IMR-90 (cell line): ENCODE measurements around the gene SV2B. TPM values are rescaled to one million over a fixed set of nuclear protein-coding genes. Genes with fewer than 3 reads are reported as not detected.

Source experiments
- ATAC-seq: fragments of 200-7000 bp; cut with Tn5 transposase; 2 replicates; pipeline ENCODE4 v1.9.1; 2020; ENCODE audit warnings: low read depth, mild to moderate bottlenecking, moderate library complexity
- BruUV-seq: library from RNA; stranded (reverse); fragments of 400-500 nt; replicated peaks from 2 replicates; lab custom pipeline; 2021; lab: Mats Ljungman, UMichigan
- CTCF ChIA-PET: fragments of 300-600 bp; formaldehyde crosslinking; extraction: SDS; loops from one replicate; lab custom pipeline; 2021; ENCODE audit warnings: antibody characterized with exemption; lab: Yijun Ruan, JAX
- POLR2A ChIA-PET: fragments of 300-600 bp; sonication (Branson Sonifier 250); formaldehyde crosslinking; loops from one replicate; lab custom pipeline; 2022; ENCODE audit warnings: antibody characterized with exemption; ENCODE audit not compliant: unreplicated experiment; lab: Charles Lee
- DNase-seq: peaks from one replicate; pipeline ENCODE4 v3.0.0; 2013
- H2AFZ ChIP-seq: replicated peaks from 2 replicates; pipeline ENCODE3; 2013; ENCODE audit warnings: low read length, mild to moderate bottlenecking; ENCODE audit not compliant: poor library complexity
- H2AK5ac ChIP-seq: 2 replicates; pipeline ENCODE4 v1.6.1; 2013; ENCODE audit warnings: low read depth, low read length, inconsistent platforms
- H2AK9ac ChIP-seq: replicated peaks from 2 replicates; pipeline ENCODE3; 2013; ENCODE audit warnings: mild to moderate bottlenecking, low read depth, low read length, moderate library complexity; ENCODE audit not compliant: poor library complexity
- H2BK120ac ChIP-seq: 2 replicates; pipeline ENCODE4 v1.6.1; 2013; ENCODE audit warnings: low read depth, low read length, inconsistent platforms
- H2BK15ac ChIP-seq: 3 replicates; pipeline ENCODE4 v1.6.1; 2013; ENCODE audit warnings: low read depth, low read length, inconsistent platforms
- H2BK20ac ChIP-seq: 2 replicates; pipeline ENCODE4 v1.6.1; 2013; ENCODE audit warnings: low read depth, mild to moderate bottlenecking, inconsistent platforms, low read length, moderate library complexity
- H2BK5ac ChIP-seq: 2 replicates; pipeline ENCODE4 v1.6.1; 2013; ENCODE audit warnings: mild to moderate bottlenecking, low read depth, low read length, inconsistent platforms; ENCODE audit not compliant: poor library complexity, severe bottlenecking
- H3K14ac ChIP-seq: replicated peaks from 2 replicates; pipeline ENCODE4 v1.6.1; 2013; ENCODE audit warnings: low read depth, low read length, inconsistent platforms
- H3K18ac ChIP-seq: 2 replicates; pipeline ENCODE4 v1.6.1; 2013; ENCODE audit warnings: low read depth, low read length, control low read depth
- H3K23ac ChIP-seq: 2 replicates; pipeline ENCODE4 v1.6.1; 2013; ENCODE audit warnings: low read depth, low read length, inconsistent platforms
- H3K27ac ChIP-seq: 2 replicates; pipeline ENCODE4 v1.5.1; 2013; ENCODE audit warnings: mild to moderate bottlenecking, control low read depth, low read length; ENCODE audit not compliant: insufficient read depth
- H3K27me3 ChIP-seq: 2 replicates; pipeline ENCODE4 v1.6.1; 2013; ENCODE audit warnings: low read length; ENCODE audit not compliant: control insufficient read depth, insufficient read depth
- H3K36me3 ChIP-seq: 2 replicates; pipeline ENCODE4 v1.6.1; 2013; ENCODE audit warnings: low read length, mixed read lengths; ENCODE audit not compliant: control insufficient read depth, insufficient read depth
- H3K4ac ChIP-seq: 2 replicates; pipeline ENCODE4 v1.6.1; 2013; ENCODE audit warnings: low read depth, low read length, inconsistent platforms
- H3K4me1 ChIP-seq: 2 replicates; pipeline ENCODE4 v1.6.1; 2013; ENCODE audit warnings: low read length, mixed read lengths; ENCODE audit not compliant: control insufficient read depth, insufficient read depth
- H3K4me2 ChIP-seq: 2 replicates; pipeline ENCODE4 v1.6.1; 2013; ENCODE audit warnings: low read depth, mild to moderate bottlenecking, control low read depth, low read length, moderate library complexity
- H3K4me3 ChIP-seq: 2 replicates; pipeline ENCODE4 v1.5.1; 2013; ENCODE audit warnings: low read depth, mild to moderate bottlenecking, control low read depth, low read length, moderate library complexity; ENCODE audit not compliant: insufficient read depth
- H3K56ac ChIP-seq: 2 replicates; pipeline ENCODE4 v1.6.1; 2013; ENCODE audit warnings: low read length, inconsistent platforms; ENCODE audit not compliant: insufficient read depth; ENCODE audit errors: extremely low read depth
- H3K79me1 ChIP-seq, 2 experiments: 2 replicates each; pipeline ENCODE4 v1.6.1; 2013; ENCODE audit warnings: low read length in 2 of 2, inconsistent platforms in 1 of 2, low read depth in 1 of 2
- H3K9ac ChIP-seq: 2 replicates; pipeline ENCODE4 v1.6.1; 2013; ENCODE audit warnings: low read depth, low read length, control low read depth
- H3K9me1 ChIP-seq: 2 replicates; pipeline ENCODE4 v1.6.1; 2013; ENCODE audit warnings: low read length, inconsistent platforms; ENCODE audit not compliant: insufficient read depth
- H3K9me3 ChIP-seq: 2 replicates; pipeline ENCODE4 v1.6.1; 2013; ENCODE audit warnings: low read length; ENCODE audit not compliant: control insufficient read depth, insufficient read depth
- H4K20me1 ChIP-seq: 2 replicates; pipeline ENCODE4 v1.6.1; 2013; ENCODE audit warnings: low read length, inconsistent platforms; ENCODE audit not compliant: insufficient read depth
- H4K5ac ChIP-seq: 2 replicates; pipeline ENCODE4 v1.6.1; 2013; ENCODE audit warnings: mild to moderate bottlenecking, low read depth, low read length, control low read depth
- H4K8ac ChIP-seq, 2 experiments: 2 replicates each; pipeline ENCODE4 v1.6.1; 2013; ENCODE audit warnings: low read depth in 2 of 2, low read length in 2 of 2, control low read depth in 1 of 2, inconsistent platforms in 1 of 2
- H4K91ac ChIP-seq: 2 replicates; pipeline ENCODE4 v1.6.1; 2013; ENCODE audit warnings: low read depth, low read length, inconsistent platforms; ENCODE audit not compliant: insufficient read depth
- CEBPB ChIP-seq: IDR thresholded peaks from 2 replicates; pipeline ENCODE4 v1.6.1; 2012; ENCODE audit warnings: low read depth, low read length, improper control_type of control experiment
- CHD1 ChIP-seq: IDR thresholded peaks from 2 replicates; pipeline ENCODE4 v1.6.1; 2012; ENCODE audit warnings: low read depth, low read length, improper control_type of control experiment
- FOS ChIP-seq: fragments of 150-350 bp; IDR thresholded peaks from 2 replicates; pipeline ENCODE4 v1.6.1; 2016; ENCODE audit warnings: low read depth, low read length
- MAFK ChIP-seq: IDR thresholded peaks from 2 replicates; pipeline ENCODE4 v1.6.1; 2012; ENCODE audit warnings: low read depth, low read length, improper control_type of control experiment
- MXI1 ChIP-seq: IDR thresholded peaks from 2 replicates; pipeline ENCODE4 v1.6.1; 2012; ENCODE audit warnings: low read depth, mild to moderate bottlenecking, low read length, moderate library complexity, borderline replicate concordance
- NFE2L2 ChIP-seq: fragments of 150-350 bp; IDR thresholded peaks from 2 replicates; pipeline ENCODE4 v1.6.1; 2016; ENCODE audit warnings: low read depth, mild to moderate bottlenecking, low read length
- RAD21 ChIP-seq: IDR thresholded peaks from 2 replicates; pipeline ENCODE4 v1.6.1; 2012; ENCODE audit warnings: low read length, improper control_type of control experiment
- SMC3 ChIP-seq: fragments of 150-350 bp; IDR thresholded peaks from 2 replicates; pipeline ENCODE4 v1.6.1; 2016; ENCODE audit warnings: low read depth, mild to moderate bottlenecking, antibody characterized with exemption, low read length, moderate library complexity
- WGBS, 2 experiments: methylation state at CpG; one replicate each; pipeline versions ENCODE4 v1.1.5 to v1.1.7; 2013; ENCODE audit warnings: missing lambda C conversion rate in 2 of 2; ENCODE audit not compliant: insufficient read length in 1 of 2; ENCODE audit errors: extremely low coverage in 2 of 2; 5-methylcytosine and 5-hydroxymethylcytosine counted together
- dilution Hi-C: fragments of 300-500 bp; cut with HindIII; formaldehyde crosslinking; loops from one replicate; pipeline ENCODE4 v1.14.3; 2018; ENCODE audit warnings: low sequenced_read_pairs; ENCODE audit not compliant: unreplicated experiment
- in situ Hi-C: fragments of 300-500 bp; cut with MboI; formaldehyde crosslinking; loops from 3 replicates; pipeline ENCODE4 v1.14.3; 2019; ENCODE audit warnings: low sequenced_read_pairs, inconsistent platforms, mixed read lengths
- intact Hi-C: fragments of 100-400 bp; cut with micrococcal nuclease; formaldehyde crosslinking; loops from 2 replicates; pipeline ENCODE4 v1.10.0; 2022
- polyA plus RNA-seq, 3 experiments: library from polyadenylated mRNA; depleted of rRNA; stranded (reverse); fragments of >200 nt; gene quantifications; 2 replicates each; pipeline ENCODE4 v1.2.3, GENCODE V29; 2012; ENCODE audit warnings: low replicate concordance in 1 of 3
- total RNA-seq: library from RNA; depleted of rRNA; stranded (reverse); fragments of >200 nt; gene quantifications from 2 replicates; pipeline ENCODE4 v1.2.3, GENCODE V29; 2012
- TF ChIP-seq, protein P1 (sequence below): fragments of 150-350 bp; IDR thresholded peaks from 2 replicates; pipeline ENCODE4 v1.6.1; 2016; ENCODE audit warnings: low read depth, mild to moderate bottlenecking, low read length, moderate library complexity, borderline replicate concordance

The SV2B gene
- total and polyA plus RNA-seq, 2 of the 4 experiments (the other 2 are of a cell fraction), result not detected

DNA sequence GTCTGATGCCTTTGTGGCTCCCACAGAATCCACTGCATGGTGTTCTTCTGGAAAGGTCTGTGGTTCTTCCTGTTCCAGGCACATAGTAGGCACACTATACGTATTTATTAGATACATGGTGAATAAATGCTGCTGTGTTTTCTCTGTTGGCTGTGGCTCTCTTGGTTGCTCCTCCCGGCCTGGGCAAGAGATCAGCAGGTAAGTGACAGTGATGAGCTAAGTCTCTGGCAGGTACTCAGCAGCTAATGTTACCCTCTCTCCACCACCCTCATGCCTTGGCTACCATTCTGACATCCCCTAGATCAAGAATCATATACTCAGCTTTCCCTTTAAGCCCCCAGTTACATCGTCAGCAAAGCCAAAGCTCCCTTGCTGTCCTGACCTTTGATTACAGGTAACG, 8.4 kb downstream of the SV2B start:
- no peak overlapping the region for H4K8ac ChIP-seq
- H3K4ac ChIP-seq, result no peak overlapping the region
- no peak overlapping the region for H2AFZ ChIP-seq
- 83% methylated on average over 1 of the region's 4 CpGs; no CpG with 5 or more reads in 1 of the 2 experiments for WGBS, 2 experiments
- H2BK120ac ChIP-seq, result no peak overlapping the region
- in situ Hi-C loops, result no loop called here
- POLR2A ChIA-PET, result no interaction called here
- no peak overlapping the region for H3K14ac ChIP-seq
- H3K9me3 ChIP-seq, result no peaks in the 10 kb centered on the region
- TF ChIP-seq RAD21 (no peak), CHD1 (no peak), NFE2L2 (no peak), CEBPB (no peak), SMC3 (no peak), FOS (no peak), MAFK (no peak), MXI1 (no peak)
- TF ChIP-seq, protein P1, sequence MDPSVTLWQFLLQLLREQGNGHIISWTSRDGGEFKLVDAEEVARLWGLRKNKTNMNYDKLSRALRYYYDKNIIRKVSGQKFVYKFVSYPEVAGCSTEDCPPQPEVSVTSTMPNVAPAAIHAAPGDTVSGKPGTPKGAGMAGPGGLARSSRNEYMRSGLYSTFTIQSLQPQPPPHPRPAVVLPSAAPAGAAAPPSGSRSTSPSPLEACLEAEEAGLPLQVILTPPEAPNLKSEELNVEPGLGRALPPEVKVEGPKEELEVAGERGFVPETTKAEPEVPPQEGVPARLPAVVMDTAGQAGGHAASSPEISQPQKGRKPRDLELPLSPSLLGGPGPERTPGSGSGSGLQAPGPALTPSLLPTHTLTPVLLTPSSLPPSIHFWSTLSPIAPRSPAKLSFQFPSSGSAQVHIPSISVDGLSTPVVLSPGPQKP, result no peak
- no peak overlapping the region for H2BK20ac ChIP-seq
- no peak for ATAC-seq
- H3K9ac ChIP-seq, result no peak overlapping the region
- no peak overlapping the region for H4K5ac ChIP-seq
- no peaks in the 10 kb centered on the region for H3K9me1 ChIP-seq
- no peak overlapping the region for H2AK9ac ChIP-seq
- no peak overlapping the region for H3K56ac ChIP-seq
- dilution Hi-C loops, result no loop called here
- no peak overlapping the region for H2AK5ac ChIP-seq
- BruUV-seq, result no TSS peak
- no peak overlapping the region for H3K4me3 ChIP-seq
- H3K27me3 ChIP-seq, result peaks cover 2% of the 10 kb centered on the region; the same call in 1 of the 2 replicates
- no peaks in the 10 kb centered on the region for H4K20me1 ChIP-seq
- CTCF ChIA-PET, result no interaction called here
- no peak overlapping the region for H3K4me2 ChIP-seq
- no peak overlapping the region for H3K23ac ChIP-seq
- no peak overlapping the region for H2BK5ac ChIP-seq
- no peak overlapping the region for H2BK15ac ChIP-seq
- H3K4me1 ChIP-seq, result no peaks in the 10 kb centered on the region
- no peak overlapping the region for H4K91ac ChIP-seq
- H3K79me1 ChIP-seq, result no peaks in the 10 kb centered on the region
- intact Hi-C loops, result no loop called here
- no peak overlapping the region for H3K18ac ChIP-seq
- no peak for DNase-seq
- H3K36me3 ChIP-seq, result no peaks in the 10 kb centered on the region
- H3K27ac ChIP-seq, result no peak overlapping the region
